H54 (cell line): Measurements from ENCODE around the gene KLHL34.

ENCODE experiments used
- DNase-seq: peaks from one replicate; pipeline ENCODE4 v3.0.0; 2011; ENCODE audit warnings: low spot score, mixed read lengths; ENCODE audit not compliant: insufficient read length
- FAIRE-seq: peaks from 3 replicates; lab custom pipeline; 2011; peaks lifted over from hg19 to GRCh38; lab: Jason Lieb, UNC
- POLR2A ChIP-seq: IDR thresholded peaks from 2 replicates; pipeline ENCODE4 v1.6.1; 2011; ENCODE audit warnings: low read depth, mild to moderate bottlenecking, low read length

Gene KLHL34

GRCh38 chrX:21658152-21658737 lies at the start of gene KLHL34:
KLHL34 (minus strand) TSS chrX:21658330; CDS start chrX:21657788, 542 bp downstream.
- no peak for TF ChIP-seq POLR2A
- FAIRE-seq (no peak), DNase-seq (no peak)

GRCh38 chrX:21705225-21705624 lies 47.1 kb upstream of the KLHL34 start:
- FAIRE-seq (no peak), DNase-seq (no peak)
- TF ChIP-seq POLR2A = no peak

GRCh38 chrX:21702725-21703124 lies 44.6 kb upstream of the KLHL34 start:
- DNase-seq = no peak
- FAIRE-seq = no peak
- no peak for TF ChIP-seq POLR2A

- no peak for DNase-seq
- TF ChIP-seq POLR2A = no peak
- no peak for FAIRE-seq
These were observed 42.8 kb upstream of the KLHL34 start for GRCh38 chrX:21700967-21701366.

- DNase-seq = no peak
- FAIRE-seq = no peak
- no peak for TF ChIP-seq POLR2A
These were observed 42.1 kb upstream of the KLHL34 start for GRCh38 chrX:21700275-21700674.

- no peak for TF ChIP-seq POLR2A
- FAIRE-seq (no peak), DNase-seq (no peak)
These were observed 41.0 kb upstream of the KLHL34 start for GRCh38 chrX:21699136-21699535.

- no peak for TF ChIP-seq POLR2A
- no peak for FAIRE-seq
- no peak for DNase-seq
These were observed 40.1 kb upstream of the KLHL34 start for GRCh38 chrX:21698272-21698671.

GRCh38 chrX:21691512-21692018 lies 33.4 kb upstream of the KLHL34 start:
- DNase-seq (no peak), FAIRE-seq (no peak)
- no peak for TF ChIP-seq POLR2A

- no peak for FAIRE-seq
- TF ChIP-seq POLR2A = no peak
- DNase-seq = no peak
These were observed 25.8 kb upstream of the KLHL34 start for GRCh38 chrX:21683941-21684340.

GRCh38 chrX:21678048-21678612 lies 20.0 kb upstream of the KLHL34 start:
- DNase-seq (no peak), FAIRE-seq (no peak)
- TF ChIP-seq POLR2A = no peak

- DNase-seq = no peak
- no peak for TF ChIP-seq POLR2A
- no peak for FAIRE-seq
These were observed 17.8 kb upstream of the KLHL34 start for GRCh38 chrX:21675931-21676330.

GRCh38 chrX:21674430-21675186 lies 16.5 kb upstream of the KLHL34 start:
- DNase-seq (no peak), FAIRE-seq (no peak)
- no peak for TF ChIP-seq POLR2A

- no peak for FAIRE-seq
- TF ChIP-seq POLR2A = no peak
These were observed 8.5 kb upstream of the KLHL34 start for GRCh38 chrX:21666679-21667078.

GRCh38 chrX:21666252-21666651 lies 8.1 kb upstream of the KLHL34 start:
- no peak for TF ChIP-seq POLR2A
- FAIRE-seq = no peak
- DNase-seq = no peak

More at GRCh38 chrX:21666679-21667078, 8.5 kb upstream of the KLHL34 start:
- DNase-seq = no peak
